ENCODE results near the gene RAB3A.

GRCh38 chr19:18165794-18166544 lies 37.9 kb downstream of the RAB3A start:
- TF ChIP-seq CTCF (conservative IDR thresholded peaks at IDR 0.05 in 1 of 2, IDR thresholded peaks at IDR 0.05 in 1 of 2; ENCODE audit: extremely low read depth in 1 of 2, insufficient read depth in 1 of 2, low read depth in 1 of 2, low read length in 2 of 2) (no peak), EZH2 (IDR thresholded peaks at IDR 0.05; ENCODE audit: borderline replicate concordance, low read length) (no peak)
